HepG2 (cell line): ENCODE data around the gene FTCD. TPM values are rescaled to one million over a fixed set of nuclear protein-coding genes. Genes with fewer than 3 reads are reported as not detected.

Experiments
- ARHGAP35 ChIP-seq: sonication (generic); formaldehyde crosslinking; IDR thresholded peaks from 2 replicates; pipeline ENCODE4 v1.9.0; 2022; ENCODE audit warnings: mild to moderate bottlenecking, inconsistent platforms, moderate library complexity, missing genetic modification reagents, borderline replicate concordance
- DMAP1 ChIP-seq: IDR thresholded peaks from 2 replicates; pipeline ENCODE4 v1.6.1; 2016
- GFI1 ChIP-seq: sonication (generic); formaldehyde crosslinking; IDR thresholded peaks from 2 replicates; pipeline ENCODE4 v1.5.0; 2020; ENCODE audit warnings: missing genetic modification reagents, mild to moderate bottlenecking, borderline replicate concordance
- HNF4A ChIP-seq: sonication (generic); formaldehyde crosslinking; IDR thresholded peaks from 2 replicates; pipeline ENCODE4 v1.4.0; 2020; ENCODE audit warnings: missing genetic modification reagents
- MATR3 ChIP-seq: sonication (generic); formaldehyde crosslinking; IDR thresholded peaks from 2 replicates; pipeline ENCODE4 v1.4.0; 2020; ENCODE audit warnings: missing genetic modification reagents
- MTA1 ChIP-seq: sonication (generic); formaldehyde crosslinking; IDR thresholded peaks from 2 replicates; pipeline ENCODE4 v1.4.0; 2020; ENCODE audit warnings: missing genetic modification reagents, mild to moderate bottlenecking, borderline replicate concordance
- NCOA2 ChIP-seq: sonication (generic); formaldehyde crosslinking; IDR thresholded peaks from 2 replicates; pipeline ENCODE4 v1.8.0; 2022; ENCODE audit warnings: inconsistent platforms
- RAD21 ChIP-seq: fragments of 450-650 bp; formaldehyde crosslinking; IDR thresholded peaks from 2 replicates; pipeline ENCODE4 v1.5.0; 2020; ENCODE audit warnings: mild to moderate bottlenecking
- RFX5 ChIP-seq: IDR thresholded peaks from 2 replicates; pipeline ENCODE4 v1.6.1; 2011; ENCODE audit warnings: low read depth, low read length, improper control_type of control experiment
- RXRB ChIP-seq: IDR thresholded peaks from 2 replicates; pipeline ENCODE4 v1.6.1; 2016; ENCODE audit warnings: borderline replicate concordance, missing genetic modification reagents, missing compliant biosample characterization
- SALL1 ChIP-seq: sonication (generic); formaldehyde crosslinking; IDR thresholded peaks from 2 replicates; pipeline ENCODE4 v1.8.0; 2022; ENCODE audit warnings: mild to moderate bottlenecking, missing genetic modification reagents
- SKI ChIP-seq: fragments of 450-650 bp; IDR thresholded peaks from one replicate; pipeline ENCODE4 v1.6.1; 2018; ENCODE audit warnings: mild to moderate bottlenecking; ENCODE audit not compliant: partially characterized antibody
- TARDBP ChIP-seq: sonication (generic); formaldehyde crosslinking; IDR thresholded peaks from 2 replicates; pipeline ENCODE4 v1.8.0; 2022; ENCODE audit warnings: mild to moderate bottlenecking, missing genetic modification reagents
- THYN1 ChIP-seq: sonication (generic); formaldehyde crosslinking; IDR thresholded peaks from 2 replicates; pipeline ENCODE4 v1.8.1; 2023; ENCODE audit warnings: low read depth, mild to moderate bottlenecking, moderate library complexity, missing genetic modification reagents, borderline replicate concordance
- TSC22D2 ChIP-seq: sonication (generic); formaldehyde crosslinking; IDR thresholded peaks from 2 replicates; pipeline ENCODE4 v1.5.1; 2020; ENCODE audit warnings: missing genetic modification reagents, mild to moderate bottlenecking, borderline replicate concordance
- ZFP36 ChIP-seq: fragments of 150-350 bp; IDR thresholded peaks from 2 replicates; pipeline ENCODE4 v1.6.1; 2018; ENCODE audit warnings: borderline replicate concordance, low read length, low read depth; ENCODE audit not compliant: partially characterized antibody
- ZNF224 ChIP-seq: sonication (generic); formaldehyde crosslinking; IDR thresholded peaks from 2 replicates; pipeline ENCODE4 v1.5.0; 2020; ENCODE audit warnings: mild to moderate bottlenecking, missing genetic modification reagents
- ZNF496 ChIP-seq: sonication (generic); formaldehyde crosslinking; IDR thresholded peaks from 2 replicates; pipeline ENCODE4 v1.8.1; 2023; ENCODE audit warnings: mild to moderate bottlenecking, moderate library complexity, missing genetic modification reagents; ENCODE audit not compliant: insufficient replicate concordance
- ZNF549 ChIP-seq: sonication (generic); formaldehyde crosslinking; IDR thresholded peaks from 2 replicates; pipeline ENCODE4 v1.5.0; 2020; ENCODE audit warnings: missing genetic modification reagents
- ZNF569 ChIP-seq: sonication (generic); formaldehyde crosslinking; IDR thresholded peaks from 2 replicates; pipeline ENCODE4 v1.5.0; 2020; ENCODE audit warnings: mild to moderate bottlenecking, missing genetic modification reagents, moderate library complexity, borderline replicate concordance
- ZNF598 ChIP-seq: sonication (generic); formaldehyde crosslinking; IDR thresholded peaks from 2 replicates; pipeline ENCODE4 v1.5.1; 2020; ENCODE audit warnings: mild to moderate bottlenecking, missing genetic modification reagents, borderline replicate concordance
- ZNF674 ChIP-seq: sonication (generic); formaldehyde crosslinking; IDR thresholded peaks from 2 replicates; pipeline ENCODE4 v1.5.0; 2020; ENCODE audit warnings: low read depth, mild to moderate bottlenecking, missing genetic modification reagents
- ZNF776 ChIP-seq: sonication (generic); formaldehyde crosslinking; IDR thresholded peaks from 2 replicates; pipeline ENCODE4 v1.4.0; 2020; ENCODE audit warnings: mild to moderate bottlenecking, missing genetic modification reagents
- ZNF777 ChIP-seq: sonication (generic); formaldehyde crosslinking; IDR thresholded peaks from 2 replicates; pipeline ENCODE4 v1.4.0; 2020; ENCODE audit warnings: missing genetic modification reagents
- ZNF792 ChIP-seq: IDR thresholded peaks from 2 replicates; pipeline ENCODE4 v1.6.1; 2016
- ZNF879 ChIP-seq: sonication (generic); formaldehyde crosslinking; IDR thresholded peaks from 2 replicates; pipeline ENCODE4 v1.8.1; 2023; ENCODE audit warnings: missing genetic modification reagents
- polyA plus RNA-seq, 8 experiments: library from polyadenylated mRNA; depleted of rRNA in 3 of 8; stranded (reverse) in 7 of 8; unstranded in 1 of 8; fragments of >200 nt; fragmentation: Illumina TruSeq in 4 of 8; extraction: Trizol in 4 of 8; gene quantifications; 2 replicates each; pipeline versions ENCODE4 v1.2.1 to v1.2.3, GENCODE V29; 2011 to 2016; ENCODE audit warnings: low read depth in 4 of 8, missing spikeins in 1 of 8, mixed read lengths in 1 of 8; ENCODE audit not compliant: insufficient read depth in 1 of 8
- total RNA-seq, 5 experiments: library from RNA; depleted of rRNA; stranded (reverse); fragments of >200 nt; fragmentation: Illumina TruSeq; extraction: Trizol; gene quantifications; 2 replicates each; pipeline ENCODE4 v1.2.3, GENCODE V29; 2016; ENCODE audit warnings: low read depth in 1 of 5
- TF ChIP-seq, protein P1 (sequence below): IDR thresholded peaks from 2 replicates; pipeline ENCODE4 v1.4.0; 2020; ENCODE audit warnings: mild to moderate bottlenecking, missing genetic modification reagents
- TF ChIP-seq, protein P2 (sequence below): IDR thresholded peaks from 2 replicates; pipeline ENCODE4 v1.6.1; 2016

Gene FTCD
- total and polyA plus RNA-seq, 2 of the 13 experiments (the other 11 are each of a cell fraction or from before 2014, with no cell fraction given) = 75.7 to 105 TPM

DNA sequence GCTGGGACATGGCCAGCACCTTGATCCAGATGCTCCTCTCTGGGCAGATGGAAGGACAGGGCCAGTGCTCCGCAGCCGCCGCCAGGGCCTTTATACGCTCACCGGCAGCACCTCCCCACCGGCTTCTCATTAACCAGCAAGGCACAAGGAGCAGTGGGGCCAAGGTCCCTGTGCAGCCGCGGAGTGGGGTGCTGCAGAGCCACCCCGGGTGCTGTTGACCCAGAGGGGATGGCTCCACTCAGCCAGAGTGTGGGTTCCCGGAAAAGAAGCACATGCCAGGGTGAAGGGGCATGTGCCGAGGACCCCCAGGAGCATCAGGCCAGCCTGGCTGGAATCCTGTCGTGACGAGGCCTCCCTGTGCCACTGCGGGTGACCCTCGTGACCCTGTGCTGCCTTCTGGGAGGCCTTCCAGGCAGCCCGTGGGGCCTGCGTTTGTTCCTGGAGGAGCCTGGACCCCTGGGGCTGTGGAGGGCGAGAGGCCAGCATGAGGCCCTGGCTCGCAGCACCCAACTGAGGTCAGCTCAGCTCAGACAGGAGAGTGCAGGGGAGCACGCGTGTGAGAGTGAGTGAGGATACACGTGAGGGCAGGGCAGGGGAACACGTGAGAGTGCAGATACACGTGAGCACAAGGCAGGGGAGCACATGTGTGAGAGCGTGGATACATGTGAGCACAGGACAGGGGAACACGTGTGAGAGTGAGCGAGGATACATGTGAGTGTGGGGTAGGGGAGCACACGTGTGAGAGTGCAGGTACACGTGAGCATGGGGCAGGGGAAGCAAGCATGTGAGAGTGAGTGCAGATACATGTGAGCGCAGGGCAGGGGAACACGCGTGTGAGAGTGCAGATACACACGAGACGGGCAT lies at the start of gene FTCD (continued):
- TF ChIP-seq, protein P1, sequence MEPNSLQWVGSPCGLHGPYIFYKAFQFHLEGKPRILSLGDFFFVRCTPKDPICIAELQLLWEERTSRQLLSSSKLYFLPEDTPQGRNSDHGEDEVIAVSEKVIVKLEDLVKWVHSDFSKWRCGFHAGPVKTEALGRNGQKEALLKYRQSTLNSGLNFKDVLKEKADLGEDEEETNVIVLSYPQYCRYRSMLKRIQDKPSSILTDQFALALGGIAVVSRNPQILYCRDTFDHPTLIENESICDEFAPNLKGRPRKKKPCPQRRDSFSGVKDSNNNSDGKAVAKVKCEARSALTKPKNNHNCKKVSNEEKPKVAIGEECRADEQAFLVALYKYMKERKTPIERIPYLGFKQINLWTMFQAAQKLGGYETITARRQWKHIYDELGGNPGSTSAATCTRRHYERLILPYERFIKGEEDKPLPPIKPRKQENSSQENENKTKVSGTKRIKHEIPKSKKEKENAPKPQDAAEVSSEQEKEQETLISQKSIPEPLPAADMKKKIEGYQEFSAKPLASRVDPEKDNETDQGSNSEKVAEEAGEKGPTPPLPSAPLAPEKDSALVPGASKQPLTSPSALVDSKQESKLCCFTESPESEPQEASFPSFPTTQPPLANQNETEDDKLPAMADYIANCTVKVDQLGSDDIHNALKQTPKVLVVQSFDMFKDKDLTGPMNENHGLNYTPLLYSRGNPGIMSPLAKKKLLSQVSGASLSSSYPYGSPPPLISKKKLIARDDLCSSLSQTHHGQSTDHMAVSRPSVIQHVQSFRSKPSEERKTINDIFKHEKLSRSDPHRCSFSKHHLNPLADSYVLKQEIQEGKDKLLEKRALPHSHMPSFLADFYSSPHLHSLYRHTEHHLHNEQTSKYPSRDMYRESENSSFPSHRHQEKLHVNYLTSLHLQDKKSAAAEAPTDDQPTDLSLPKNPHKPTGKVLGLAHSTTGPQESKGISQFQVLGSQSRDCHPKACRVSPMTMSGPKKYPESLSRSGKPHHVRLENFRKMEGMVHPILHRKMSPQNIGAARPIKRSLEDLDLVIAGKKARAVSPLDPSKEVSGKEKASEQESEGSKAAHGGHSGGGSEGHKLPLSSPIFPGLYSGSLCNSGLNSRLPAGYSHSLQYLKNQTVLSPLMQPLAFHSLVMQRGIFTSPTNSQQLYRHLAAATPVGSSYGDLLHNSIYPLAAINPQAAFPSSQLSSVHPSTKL (CRISPR knock-in tag) = peak; percentile 50
- TF ChIP-seq ZNF792 (no peak), ZNF879 (CRISPR knock-in tag) (no peak), ZNF569 (CRISPR knock-in tag) (no peak), MTA1 (peak; percentile 83; the same call in 1 of the 2 replicates), DMAP1 (CRISPR knock-in tag) (peak; percentile 82), TSC22D2 (CRISPR knock-in tag) (peak; percentile 38; the same call in 1 of the 2 replicates), ZNF598 (CRISPR knock-in tag) (no peak; the same call in 1 of the 2 replicates), ZNF549 (CRISPR knock-in tag) (no peak), RFX5 (no peak), GFI1 (no peak; the same call in 1 of the 2 replicates), RAD21 (CRISPR knock-in tag) (no peak), ZFP36 (no peak), ZNF224 (CRISPR knock-in tag) (no peak; the same call in none of the 2 replicates), HNF4A (CRISPR knock-in tag) (peak; percentile 86), ARHGAP35 (CRISPR knock-in tag) (peak; percentile 0; the same call in 1 of the 2 replicates), RXRB (CRISPR knock-in tag) (peak; percentile 78), NCOA2 (peak; percentile 37; the same call in 1 of the 2 replicates), ZNF674 (CRISPR knock-in tag) (no peak), TARDBP (no peak), THYN1 (CRISPR knock-in tag) (no peak), SKI (peak; percentile 19), MATR3 (CRISPR knock-in tag) (no peak), ZNF496 (no peak), ZNF777 (CRISPR knock-in tag) (peak; percentile 45; the same call in 1 of the 2 replicates), ZNF776 (CRISPR knock-in tag) (peak; percentile 88; the same call in 1 of the 2 replicates), SALL1 (CRISPR knock-in tag) (peak; percentile 69)
- TF ChIP-seq, protein P2, sequence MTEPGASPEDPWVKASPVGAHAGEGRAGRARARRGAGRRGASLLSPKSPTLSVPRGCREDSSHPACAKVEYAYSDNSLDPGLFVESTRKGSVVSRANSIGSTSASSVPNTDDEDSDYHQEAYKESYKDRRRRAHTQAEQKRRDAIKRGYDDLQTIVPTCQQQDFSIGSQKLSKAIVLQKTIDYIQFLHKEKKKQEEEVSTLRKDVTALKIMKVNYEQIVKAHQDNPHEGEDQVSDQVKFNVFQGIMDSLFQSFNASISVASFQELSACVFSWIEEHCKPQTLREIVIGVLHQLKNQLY (CRISPR knock-in tag) = peak; percentile 23; the same call in 1 of the 2 replicates
